ENCODE results near the gene SRL.

SRL gene

GRCh38 chr16:4271176-4272113 lies 29.6 kb upstream of the SRL start:
- TF ChIP-seq GLIS3 (CRISPR knock-in tag; IDR thresholded peaks at IDR 0.05): no peak
- peak; percentile 65; the same call in 1 of the 2 replicates for TF ChIP-seq ARNTL (CRISPR knock-in tag; IDR thresholded peaks at IDR 0.05; ENCODE audit: borderline replicate concordance, low read depth)
- TF ChIP-seq TSHZ2 (CRISPR knock-in tag; IDR thresholded peaks at IDR 0.05): peak; percentile 42; the same call in 1 of the 2 replicates
- ATAC-seq: peak; percentile 90

GRCh38 chr16:4270595-4270994 lies 28.7 kb upstream of the SRL start:
- ATAC-seq: no peak
- no peak for TF ChIP-seq ZNF565 (CRISPR knock-in tag; conservative IDR thresholded peaks at IDR 0.05; ENCODE audit: low read depth)
- no peak for TF ChIP-seq TOX (CRISPR knock-in tag; IDR thresholded peaks at IDR 0.05; ENCODE audit: borderline replicate concordance)
- TF ChIP-seq TCF4 (CRISPR knock-in tag; IDR thresholded peaks at IDR 0.05; ENCODE audit: borderline replicate concordance): no peak
- TF ChIP-seq SNAI2 (CRISPR knock-in tag; IDR thresholded peaks at IDR 0.05): no peak
- no peak for TF ChIP-seq RARB (CRISPR knock-in tag; IDR thresholded peaks at IDR 0.05)
- TF ChIP-seq OSR1 (CRISPR knock-in tag; IDR thresholded peaks at IDR 0.05): no peak
- no peak for TF ChIP-seq ZC3H10 (CRISPR knock-in tag; IDR thresholded peaks at IDR 0.05)
- no peak for TF ChIP-seq CSDC2 (CRISPR knock-in tag; IDR thresholded peaks at IDR 0.05)
- no peak for TF ChIP-seq TSHZ2 (CRISPR knock-in tag; IDR thresholded peaks at IDR 0.05)
- no peak for TF ChIP-seq GLIS3 (CRISPR knock-in tag; IDR thresholded peaks at IDR 0.05)
- no peak for TF ChIP-seq BACH2 (CRISPR knock-in tag; IDR thresholded peaks at IDR 0.05; ENCODE audit: borderline replicate concordance)
- TF ChIP-seq ZNF70 (CRISPR knock-in tag; IDR thresholded peaks at IDR 0.05): no peak
- no peak for TF ChIP-seq ZNF8 (CRISPR knock-in tag; IDR thresholded peaks at IDR 0.05)
- TF ChIP-seq ISL1 (CRISPR knock-in tag; IDR thresholded peaks at IDR 0.05): no peak

- TF ChIP-seq CREB5 (CRISPR knock-in tag; IDR thresholded peaks at IDR 0.05; ENCODE audit: low read depth) (no peak), TOX (CRISPR knock-in tag; IDR thresholded peaks at IDR 0.05; ENCODE audit: borderline replicate concordance) (no peak), ZNF565 (CRISPR knock-in tag; conservative IDR thresholded peaks at IDR 0.05; ENCODE audit: low read depth) (no peak), ARNTL (CRISPR knock-in tag; IDR thresholded peaks at IDR 0.05; ENCODE audit: borderline replicate concordance, low read depth) (no peak), ZNF8 (CRISPR knock-in tag; IDR thresholded peaks at IDR 0.05) (no peak), OSR1 (CRISPR knock-in tag; IDR thresholded peaks at IDR 0.05) (no peak)
- ATAC-seq: no peak
Observed at GRCh38 chr16:4270091-4270490, 28.2 kb upstream of the SRL start.

GRCh38 chr16:4266372-4266771 lies 24.5 kb upstream of the SRL start:
- no peak for ATAC-seq
- no peak for TF ChIP-seq ZNF8 (CRISPR knock-in tag; IDR thresholded peaks at IDR 0.05)
- TF ChIP-seq ZNF565 (CRISPR knock-in tag; conservative IDR thresholded peaks at IDR 0.05; ENCODE audit: low read depth): no peak
- no peak for TF ChIP-seq ZC3H10 (CRISPR knock-in tag; IDR thresholded peaks at IDR 0.05)
- no peak for TF ChIP-seq PATZ1 (CRISPR knock-in tag; IDR thresholded peaks at IDR 0.05; ENCODE audit: borderline replicate concordance)
- TF ChIP-seq ISL1 (CRISPR knock-in tag; IDR thresholded peaks at IDR 0.05): no peak
- TF ChIP-seq TOX (CRISPR knock-in tag; IDR thresholded peaks at IDR 0.05; ENCODE audit: borderline replicate concordance): no peak
- no peak for TF ChIP-seq SNAI2 (CRISPR knock-in tag; IDR thresholded peaks at IDR 0.05)
- no peak for TF ChIP-seq RARB (CRISPR knock-in tag; IDR thresholded peaks at IDR 0.05)
- no peak for TF ChIP-seq TSHZ2 (CRISPR knock-in tag; IDR thresholded peaks at IDR 0.05)
- no peak for TF ChIP-seq PPARA (CRISPR knock-in tag; IDR thresholded peaks at IDR 0.05; ENCODE audit: borderline replicate concordance)
- TF ChIP-seq BACH2 (CRISPR knock-in tag; IDR thresholded peaks at IDR 0.05; ENCODE audit: borderline replicate concordance): no peak
- no peak for TF ChIP-seq ZNF70 (CRISPR knock-in tag; IDR thresholded peaks at IDR 0.05)
- no peak for TF ChIP-seq GLIS3 (CRISPR knock-in tag; IDR thresholded peaks at IDR 0.05)
- TF ChIP-seq TCF4 (CRISPR knock-in tag; IDR thresholded peaks at IDR 0.05; ENCODE audit: borderline replicate concordance): no peak
- TF ChIP-seq ARNTL (CRISPR knock-in tag; IDR thresholded peaks at IDR 0.05; ENCODE audit: borderline replicate concordance, low read depth): no peak
- TF ChIP-seq ZFP30 (CRISPR knock-in tag; IDR thresholded peaks at IDR 0.05): no peak
- no peak for TF ChIP-seq OSR1 (CRISPR knock-in tag; IDR thresholded peaks at IDR 0.05)

Data from SK-N-SH treated with all-trans-retinoic acid at 6 μM for 48 hours (cell line).